Measurements from ENCODE around the gene ASTL. TPM values are rescaled to one million over a fixed set of nuclear protein-coding genes. Genes with fewer than 3 reads are reported as not detected.

ASTL gene
- total RNA-seq, 4 donors from 2014 or later: not detected

- Histone ChIP-seq H3K4me1 (no peaks in the 10 kb centered on the region), H3K36me3 (no peaks in the 10 kb centered on the region), H3K9me3 (no peaks in the 10 kb centered on the region), H3K4me3 (no peak overlapping the region), H3K27me3 (no peaks in the 10 kb centered on the region), H3K27ac (no peak overlapping the region)
- peak in 1 of 2 donors; percentile 4 for DNase-seq
- intact Hi-C loops (cut with DNase I; ENCODE audit: low total_unique reads): no loop called here
- in situ Hi-C loops (cut with MboI; ENCODE audit: low sequenced_read_pairs in 4 of 4): no loop called here
- ATAC-seq: no peak
- TF ChIP-seq CTCF (IDR thresholded peaks at IDR 0.05 in 4 of 5, conservative IDR thresholded peaks at IDR 0.05 in 1 of 5) (no peak), POLR2A (IDR thresholded peaks at IDR 0.05) (no peak)
Measured at GRCh38 chr2:96150791-96151594, 12.7 kb upstream of the ASTL start.

GRCh38 chr2:96150007-96150640, 11.8 kb upstream of the ASTL start:
- peak in 1 of 2 donors; percentile 9 for DNase-seq
- ATAC-seq: no peak
- in situ Hi-C loops (cut with MboI; ENCODE audit: low sequenced_read_pairs in 4 of 4): no loop called here
- no peak for TF ChIP-seq CTCF (IDR thresholded peaks at IDR 0.05 in 4 of 5, conservative IDR thresholded peaks at IDR 0.05 in 1 of 5)
- no peak for TF ChIP-seq POLR2A (IDR thresholded peaks at IDR 0.05)
- Histone ChIP-seq H3K27ac (no peak overlapping the region), H3K4me1 (no peaks in the 10 kb centered on the region), H3K27me3 (no peaks in the 10 kb centered on the region), H3K36me3 (no peaks in the 10 kb centered on the region), H3K9me3 (no peaks in the 10 kb centered on the region), H3K4me3 (no peak overlapping the region)
- intact Hi-C loops (cut with DNase I; ENCODE audit: low total_unique reads): no loop called here

GRCh38 chr2:96148410-96149217, 10.3 kb upstream of the ASTL start:
- TF ChIP-seq CTCF (IDR thresholded peaks at IDR 0.05 in 4 of 5, conservative IDR thresholded peaks at IDR 0.05 in 1 of 5) (no peak), POLR2A (IDR thresholded peaks at IDR 0.05) (peak in 1 of 2 donors; percentile 29)
- H3K9me3 ChIP-seq: no peaks in the 10 kb centered on the region
- no peak for ATAC-seq
- no peaks in the 10 kb centered on the region for H3K36me3 ChIP-seq
- no peaks in the 10 kb centered on the region for H3K27me3 ChIP-seq
- no peak overlapping the region for H3K4me3 ChIP-seq
- peak in 1 of 2 donors; percentile 49 for DNase-seq
- no peak overlapping the region for H3K27ac ChIP-seq
- in situ Hi-C loops (cut with MboI; ENCODE audit: low sequenced_read_pairs in 4 of 4) (loop anchor here in 2 of 4 donors (25.0 kb wide), 2 partner anchors 114 to 364 kb away; partner anchors contain the start of genes CIAO1 (in 1 of the 2), NEURL3 (in 1 of the 2) and TMEM127 (in 1 of the 2)), intact Hi-C loops (cut with DNase I; ENCODE audit: low total_unique reads) (no loop called here)
- H3K4me1 ChIP-seq: peaks cover 0 to 7% of the 10 kb centered on the region in 2 donors

GRCh38 chr2:96147593-96148201, 9.4 kb upstream of the ASTL start:
- Histone ChIP-seq H3K27me3 (no peaks in the 10 kb centered on the region), H3K27ac (no peak overlapping the region), H3K9me3 (no peaks in the 10 kb centered on the region), H3K4me1 (peaks cover 0 to 7% of the 10 kb centered on the region in 2 donors), H3K4me3 (no peak overlapping the region), H3K36me3 (no peaks in the 10 kb centered on the region)
- intact Hi-C loops (cut with DNase I; ENCODE audit: low total_unique reads) (no loop called here), in situ Hi-C loops (cut with MboI; ENCODE audit: low sequenced_read_pairs in 4 of 4) (loop anchor here in 2 of 4 donors (25.0 kb wide), 2 partner anchors 115 to 365 kb away; partner anchors contain the start of genes CIAO1 (in 1 of the 2), NEURL3 (in 1 of the 2) and TMEM127 (in 1 of the 2))
- peak in 1 of 2 donors; percentile 8 for DNase-seq
- TF ChIP-seq CTCF (IDR thresholded peaks at IDR 0.05 in 4 of 5, conservative IDR thresholded peaks at IDR 0.05 in 1 of 5): no peak
- TF ChIP-seq POLR2A (IDR thresholded peaks at IDR 0.05): no peak
- no peak for ATAC-seq

Measured in gastrocnemius medialis (tissue), 4 donors.